ENCODE data around the gene ADNP.

Gene ADNP

DNA sequence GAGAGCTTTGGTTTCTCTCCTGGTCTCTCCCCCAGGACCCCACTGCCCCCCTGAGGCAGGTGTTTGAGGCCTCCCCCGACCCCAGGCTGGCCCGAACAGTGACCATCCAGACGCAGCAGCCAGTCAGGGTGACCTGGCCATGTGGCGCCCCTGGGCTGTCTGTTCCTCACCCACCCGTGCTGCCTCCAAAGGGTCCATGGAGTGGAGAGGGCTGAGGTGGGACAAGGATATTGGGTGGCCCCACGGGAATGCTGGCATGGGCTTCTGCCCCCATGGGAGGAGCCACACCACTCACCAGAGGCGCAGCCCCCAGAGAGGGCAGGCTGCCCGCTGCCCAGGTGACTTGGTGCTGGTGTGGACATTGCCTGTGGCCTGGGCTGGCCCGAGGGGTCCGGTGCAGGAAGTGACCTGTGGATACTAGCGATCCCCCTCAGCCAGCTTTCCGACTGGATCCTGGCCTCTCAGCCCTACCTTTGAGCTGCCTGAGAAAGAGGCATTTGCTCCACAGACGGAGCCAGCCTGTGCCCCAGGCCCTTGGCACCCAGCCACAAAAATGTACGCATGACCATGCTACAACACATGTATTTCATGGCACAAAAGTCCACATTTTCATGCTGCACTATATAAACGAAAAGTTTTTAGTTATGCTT lies 85.5 kb downstream of the ADNP start:
- DNase-seq, result no peak

DNA sequence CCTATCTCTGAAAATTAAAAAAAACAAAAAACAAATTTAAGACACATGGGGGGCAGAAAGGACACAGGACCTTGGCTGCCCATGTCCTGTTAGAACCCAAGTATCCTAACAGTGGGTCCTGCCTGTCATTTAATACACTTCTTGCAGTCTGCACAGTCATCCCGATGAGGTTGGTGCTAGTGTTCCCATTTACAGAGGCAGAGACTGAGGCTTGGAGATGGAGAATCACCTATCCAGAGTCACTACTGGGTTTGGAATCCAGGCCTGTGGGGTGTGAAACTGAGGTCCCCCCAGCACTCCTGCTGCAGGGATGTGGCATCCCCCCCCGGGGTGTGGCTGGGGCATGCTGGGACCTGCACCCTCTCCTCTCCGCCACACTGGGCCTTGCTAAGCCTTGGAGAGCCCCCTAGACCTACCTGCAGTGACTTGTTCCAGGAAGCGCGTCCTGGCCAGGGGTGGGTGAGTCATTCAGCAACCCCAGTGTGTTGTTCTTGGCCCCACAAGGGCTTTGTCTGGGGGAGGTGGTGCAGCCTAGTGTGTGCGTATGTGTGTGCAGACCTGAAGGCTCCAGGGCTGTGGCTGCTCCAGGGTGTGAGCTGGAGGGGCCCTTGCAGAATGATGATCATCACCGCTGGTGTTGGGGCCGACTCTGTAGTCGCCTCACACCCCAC lies 86.7 kb downstream of the ADNP start:
- peak; percentile 75 for DNase-seq

DNA sequence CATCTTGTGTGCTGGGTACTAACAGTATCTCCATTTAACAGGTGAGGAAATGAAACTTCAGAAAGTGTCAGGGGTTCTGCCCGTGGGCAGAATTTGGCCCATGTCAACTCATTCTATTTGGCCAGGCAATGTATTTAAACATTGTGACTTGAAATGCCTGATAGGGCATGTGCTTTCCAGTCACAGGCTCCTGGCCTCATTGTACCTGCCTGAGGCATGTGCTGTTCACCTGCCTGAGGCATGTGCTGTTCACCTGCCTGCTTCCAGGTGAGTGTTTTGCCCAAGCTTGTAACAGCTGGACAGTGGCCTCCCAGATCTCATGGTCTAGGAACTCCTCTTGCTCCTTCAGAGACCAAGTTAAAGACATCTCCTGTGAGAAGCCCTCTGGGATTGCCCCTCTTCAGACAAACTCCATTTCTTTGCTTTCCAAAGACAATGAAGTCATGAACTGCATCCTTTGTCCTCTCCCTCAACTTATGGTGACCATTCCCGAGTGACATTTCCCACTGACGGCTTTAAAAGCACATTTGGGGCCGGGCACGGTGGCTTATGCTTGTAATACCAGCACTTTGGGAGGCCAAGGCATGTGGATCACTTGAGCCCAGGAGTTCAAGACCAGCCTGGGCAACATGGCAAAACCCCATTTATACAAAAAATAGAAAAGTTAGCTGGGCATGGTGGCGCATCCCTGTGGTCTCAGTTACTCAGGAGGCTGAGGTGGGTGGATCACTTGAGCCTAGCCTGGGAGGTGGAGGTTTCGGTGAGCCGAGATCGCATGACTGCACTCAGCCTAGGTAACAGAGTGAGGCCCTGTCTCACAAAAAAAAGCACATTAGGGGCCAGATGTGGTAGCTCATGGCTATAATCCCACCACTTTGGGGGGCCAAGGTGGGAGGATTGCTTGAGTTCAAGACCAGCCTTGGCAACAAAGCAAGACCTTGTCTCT lies 87.6 kb downstream of the ADNP start:
- DNase-seq, result no peak

DNA sequence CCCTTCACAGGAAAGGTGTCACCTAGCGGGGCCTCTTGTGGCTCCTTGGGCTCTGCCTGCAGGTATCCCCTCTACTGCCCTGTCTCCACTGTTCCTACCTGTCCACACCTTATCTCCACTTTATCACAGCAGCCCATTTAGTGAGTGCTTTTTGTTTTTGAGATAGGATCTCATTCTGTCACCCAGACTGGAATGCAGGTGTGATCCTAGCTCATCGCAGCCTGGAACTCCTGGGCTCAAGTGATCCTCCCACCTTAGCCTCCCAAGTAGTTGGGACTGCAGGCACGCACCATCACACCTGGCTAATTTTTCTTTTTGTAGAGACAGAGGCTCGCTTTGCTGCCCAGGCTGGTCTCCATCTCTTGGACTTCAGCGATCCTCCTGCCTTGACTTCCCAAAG lies 88.4 kb downstream of the ADNP start:
- DNase-seq, result no peak
